SK-N-SH (cell line): ENCODE measurements around the gene BICC1. TPM values are rescaled to one million over a fixed set of nuclear protein-coding genes. Genes with fewer than 3 reads are reported as not detected.

ENCODE experiments used
- polyA plus RNA-seq, 3 experiments: library from polyadenylated mRNA; depleted of rRNA; stranded (reverse); fragments of >200 nt; gene quantifications; 2 replicates each; pipeline ENCODE4 v1.2.3, GENCODE V29; 2012

Gene BICC1
- polyA plus RNA-seq, 1 of the 3 experiments (the other 2 are of a cell fraction): 1.5 TPM

Other genes starting within 250 kb of the BICC1 start
- gene IPMK, start 245.0 kb upstream of the BICC1 start, polyA plus RNA-seq (2012; rRNA removed): 0.71 and 0.88 TPM in 2 replicates
- 34.1 and 40.8 TPM in 2 replicates for gene CISD1, start 243.7 kb upstream of the BICC1 start, polyA plus RNA-seq (2012; rRNA removed)
- 8.7 and 11.1 TPM in 2 replicates for gene UBE2D1, start 177.9 kb upstream of the BICC1 start, polyA plus RNA-seq (2012; rRNA removed)
- 13.0 and 19.6 TPM in 2 replicates for gene TFAM, start 127.5 kb upstream of the BICC1 start, polyA plus RNA-seq (2012; rRNA removed)